Hepatocyte (in vitro differentiated cells): ENCODE results near the gene MRPL9. TPM values are rescaled to one million over a fixed set of nuclear protein-coding genes. Genes with fewer than 3 reads are reported as not detected.

Experiments used
- DNase-seq: peaks from one replicate; pipeline ENCODE4 v3.0.0-alpha.2; 2016; ENCODE audit warnings: low spot score
- H2AFZ ChIP-seq: fragments of 200-600 bp; sonication (generic); 2 replicates; pipeline ENCODE4 v1.6.0; 2016; ENCODE audit warnings: antibody characterized with exemption, mild to moderate bottlenecking
- H3K27ac ChIP-seq: fragments of 200-600 bp; sonication (generic); 2 replicates; pipeline ENCODE4 v1.5.1; 2016; ENCODE audit warnings: mild to moderate bottlenecking
- H3K27me3 ChIP-seq: fragments of 200-600 bp; sonication (generic); 2 replicates; pipeline ENCODE4 v1.6.1; 2016
- H3K36me3 ChIP-seq: fragments of 200-600 bp; sonication (generic); replicated peaks from 2 replicates; pipeline ENCODE4 v1.5.1; 2016; ENCODE audit warnings: low read depth; ENCODE audit not compliant: insufficient read depth
- H3K4me1 ChIP-seq: fragments of 200-600 bp; sonication (generic); 2 replicates; pipeline ENCODE4 v1.5.1; 2016; ENCODE audit warnings: mild to moderate bottlenecking, moderate library complexity; ENCODE audit not compliant: insufficient read depth
- H3K4me2 ChIP-seq: fragments of 200-600 bp; sonication (generic); 2 replicates; pipeline ENCODE4 v1.6.0; 2016
- H3K4me3 ChIP-seq: fragments of 200-600 bp; sonication (generic); 2 replicates; pipeline ENCODE4 v1.5.1; 2016; ENCODE audit warnings: mild to moderate bottlenecking
- H3K79me2 ChIP-seq: fragments of 200-600 bp; sonication (generic); 2 replicates; pipeline ENCODE4 v1.6.0; 2017; ENCODE audit warnings: mild to moderate bottlenecking
- H3K9me2 ChIP-seq: fragments of 200-600 bp; sonication (generic); replicated peaks from 2 replicates; pipeline ENCODE4 v1.6.0; 2017; ENCODE audit warnings: mild to moderate bottlenecking; ENCODE audit not compliant: insufficient read depth
- H3K9me3 ChIP-seq: fragments of 200-600 bp; sonication (generic); 2 replicates; pipeline ENCODE4 v1.5.1; 2016; ENCODE audit warnings: low read depth, mild to moderate bottlenecking
- H4K20me1 ChIP-seq: fragments of 200-600 bp; sonication (generic); 2 replicates; pipeline ENCODE4 v1.6.0; 2016; ENCODE audit warnings: mild to moderate bottlenecking; ENCODE audit not compliant: insufficient read depth, poor library complexity, severe bottlenecking
- EZH2 ChIP-seq: fragments of 200-600 bp; sonication (generic); IDR thresholded peaks from 2 replicates; pipeline ENCODE4 v1.6.1; 2016; ENCODE audit warnings: antibody characterized with exemption, mild to moderate bottlenecking, borderline replicate concordance
- EZH2phosphoT487 ChIP-seq: fragments of 200-600 bp; sonication (generic); IDR thresholded peaks from one replicate; pipeline ENCODE4 v1.6.1; 2018; ENCODE audit warnings: antibody characterized with exemption, mild to moderate bottlenecking, low read depth, moderate library complexity; ENCODE audit not compliant: unreplicated experiment, severe bottlenecking
- WGBS: methylation state at CpG from one replicate; pipeline ENCODE4 v1.1.6; 2016; ENCODE audit warnings: low lambda C conversion rate; ENCODE audit errors: missing lambda C conversion rate; 5-methylcytosine and 5-hydroxymethylcytosine counted together
- polyA plus RNA-seq: library from polyadenylated mRNA; unstranded; fragments of >200 nt; fragmentation: Nextera tagmentation; extraction: Ambion mirVana; gene quantifications from 2 replicates; pipeline ENCODE4 v1.2.1, GENCODE V29; 2016
- total RNA-seq: library from RNA; depleted of rRNA; stranded (reverse); fragments of >200 nt; gene quantifications from 2 replicates; pipeline ENCODE4 v1.2.3, GENCODE V29; 2014
- TF ChIP-seq, protein P1 (sequence below): fragments of 200-600 bp; sonication (generic); IDR thresholded peaks from 2 replicates; pipeline ENCODE4 v1.5.1; 2016; ENCODE audit warnings: antibody characterized with exemption, mild to moderate bottlenecking; ENCODE audit not compliant: poor library complexity

The MRPL9 gene
- total and polyA plus RNA-seq, 2 experiments from 2014 or later, result 50.3 to 72.5 TPM

DNA sequence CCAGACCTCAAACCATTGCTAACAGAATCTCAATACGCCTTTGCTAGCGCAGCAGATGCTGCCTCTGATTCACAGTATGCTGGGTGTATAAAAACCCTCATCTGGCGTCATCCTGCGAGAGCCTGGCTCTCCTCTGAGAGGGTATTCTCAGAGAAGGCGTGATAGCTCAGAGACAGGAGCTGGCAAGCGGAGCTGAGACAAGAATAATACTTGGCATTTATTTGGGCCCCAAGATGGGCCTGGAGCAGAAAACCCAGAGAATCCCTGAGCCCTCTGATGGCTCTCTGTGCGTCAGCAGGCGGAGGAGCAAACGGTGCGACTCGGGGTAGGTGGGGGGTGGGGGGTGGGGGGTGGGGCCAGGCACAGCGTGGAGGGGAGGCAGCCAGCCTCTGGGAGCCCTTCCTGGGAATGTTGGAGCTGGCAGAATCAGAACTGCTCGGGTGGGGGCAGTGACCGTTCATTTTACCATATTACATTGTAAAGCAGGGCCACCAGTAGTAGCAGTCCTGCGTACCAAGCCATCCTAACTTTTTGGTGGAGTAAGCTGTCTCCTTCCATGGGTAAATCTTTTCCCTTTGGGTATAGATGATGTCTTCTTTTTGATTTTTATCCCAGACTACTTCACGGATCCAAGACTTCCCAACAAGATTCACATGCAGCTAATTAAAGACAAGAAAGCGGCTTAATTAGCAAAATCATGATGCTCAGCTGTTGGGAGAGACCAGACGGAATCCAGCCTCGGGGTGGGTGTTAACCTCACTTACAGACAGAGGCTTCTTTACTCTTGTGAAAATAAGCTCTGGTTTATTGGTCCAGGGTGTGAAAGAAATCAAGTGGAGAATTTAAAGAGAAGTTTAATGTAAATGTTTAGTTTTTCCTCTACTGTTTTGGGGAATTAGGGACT, 34.9 kb downstream of the MRPL9 start:
- WGBS, result 38% methylated on average over 19 of the region's 19 CpGs
- peak overlapping the region; percentile 50 for H3K4me2 ChIP-seq
- no peaks in the 10 kb centered on the region for H3K79me2 ChIP-seq
- H3K27ac ChIP-seq, result no peak overlapping the region
- no peaks in the 10 kb centered on the region for H3K36me3 ChIP-seq
- H3K9me3 ChIP-seq, result no peaks in the 10 kb centered on the region
- DNase-seq, result no peak
- H4K20me1 ChIP-seq, result no peaks in the 10 kb centered on the region
- H3K4me1 ChIP-seq, result no peaks in the 10 kb centered on the region
- TF ChIP-seq, protein P1, sequence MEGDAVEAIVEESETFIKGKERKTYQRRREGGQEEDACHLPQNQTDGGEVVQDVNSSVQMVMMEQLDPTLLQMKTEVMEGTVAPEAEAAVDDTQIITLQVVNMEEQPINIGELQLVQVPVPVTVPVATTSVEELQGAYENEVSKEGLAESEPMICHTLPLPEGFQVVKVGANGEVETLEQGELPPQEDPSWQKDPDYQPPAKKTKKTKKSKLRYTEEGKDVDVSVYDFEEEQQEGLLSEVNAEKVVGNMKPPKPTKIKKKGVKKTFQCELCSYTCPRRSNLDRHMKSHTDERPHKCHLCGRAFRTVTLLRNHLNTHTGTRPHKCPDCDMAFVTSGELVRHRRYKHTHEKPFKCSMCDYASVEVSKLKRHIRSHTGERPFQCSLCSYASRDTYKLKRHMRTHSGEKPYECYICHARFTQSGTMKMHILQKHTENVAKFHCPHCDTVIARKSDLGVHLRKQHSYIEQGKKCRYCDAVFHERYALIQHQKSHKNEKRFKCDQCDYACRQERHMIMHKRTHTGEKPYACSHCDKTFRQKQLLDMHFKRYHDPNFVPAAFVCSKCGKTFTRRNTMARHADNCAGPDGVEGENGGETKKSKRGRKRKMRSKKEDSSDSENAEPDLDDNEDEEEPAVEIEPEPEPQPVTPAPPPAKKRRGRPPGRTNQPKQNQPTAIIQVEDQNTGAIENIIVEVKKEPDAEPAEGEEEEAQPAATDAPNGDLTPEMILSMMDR, result no peak
- TF ChIP-seq EZH2phosphoT487 (no peak), EZH2 (no peak)
- peaks cover 2% of the 10 kb centered on the region for H3K27me3 ChIP-seq
- H2AFZ ChIP-seq, result no peak overlapping the region
- H3K9me2 ChIP-seq, result no peaks in the 10 kb centered on the region
- no peak overlapping the region for H3K4me3 ChIP-seq

DNA sequence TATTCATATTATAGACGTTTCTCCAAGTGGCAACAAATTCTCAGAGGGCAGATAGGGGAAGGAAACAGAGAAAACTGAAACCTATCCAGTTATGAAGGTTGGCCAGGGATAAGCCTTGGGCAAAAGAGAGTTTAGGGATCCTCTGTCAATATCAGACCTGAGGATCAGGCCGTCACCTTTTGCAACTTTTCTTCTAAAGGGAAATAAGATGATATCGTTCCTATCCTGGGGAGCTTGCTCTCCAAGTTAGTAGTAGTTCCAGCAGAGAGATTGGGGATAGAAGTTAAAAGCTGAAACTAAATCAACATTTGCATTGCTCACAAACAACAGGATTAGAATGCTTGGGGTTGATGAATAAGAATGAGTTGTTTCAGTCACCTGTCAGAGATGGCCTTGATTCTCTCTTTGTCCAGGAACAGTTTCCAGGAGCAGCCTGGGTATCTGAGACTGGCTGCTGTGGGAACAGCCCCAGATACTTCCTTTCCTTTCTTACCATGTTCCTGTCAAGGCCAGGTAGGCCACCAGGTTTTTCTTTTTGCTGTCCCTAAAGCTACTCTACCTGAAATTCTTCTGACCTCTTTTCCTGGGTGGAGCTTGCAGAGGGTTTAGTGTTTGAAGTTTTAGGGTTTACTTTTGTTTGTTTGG, 39.4 kb downstream of the MRPL9 start:
- Histone ChIP-seq H3K9me3 (no peaks in the 10 kb centered on the region), H4K20me1 (no peaks in the 10 kb centered on the region), H3K36me3 (no peaks in the 10 kb centered on the region), H3K4me2 (no peak overlapping the region), H3K4me3 (no peak overlapping the region), H3K79me2 (no peaks in the 10 kb centered on the region), H3K4me1 (peaks cover 13% of the 10 kb centered on the region), H3K9me2 (no peaks in the 10 kb centered on the region), H3K27ac (no peak overlapping the region), H3K27me3 (peaks cover 32% of the 10 kb centered on the region), H2AFZ (no peak overlapping the region)
- no peak for TF ChIP-seq EZH2
- TF ChIP-seq EZH2phosphoT487, result no peak
- TF ChIP-seq, protein P1, result no peak
- no peak for DNase-seq
- 65% methylated on average over 3 of the region's 3 CpGs for WGBS

DNA sequence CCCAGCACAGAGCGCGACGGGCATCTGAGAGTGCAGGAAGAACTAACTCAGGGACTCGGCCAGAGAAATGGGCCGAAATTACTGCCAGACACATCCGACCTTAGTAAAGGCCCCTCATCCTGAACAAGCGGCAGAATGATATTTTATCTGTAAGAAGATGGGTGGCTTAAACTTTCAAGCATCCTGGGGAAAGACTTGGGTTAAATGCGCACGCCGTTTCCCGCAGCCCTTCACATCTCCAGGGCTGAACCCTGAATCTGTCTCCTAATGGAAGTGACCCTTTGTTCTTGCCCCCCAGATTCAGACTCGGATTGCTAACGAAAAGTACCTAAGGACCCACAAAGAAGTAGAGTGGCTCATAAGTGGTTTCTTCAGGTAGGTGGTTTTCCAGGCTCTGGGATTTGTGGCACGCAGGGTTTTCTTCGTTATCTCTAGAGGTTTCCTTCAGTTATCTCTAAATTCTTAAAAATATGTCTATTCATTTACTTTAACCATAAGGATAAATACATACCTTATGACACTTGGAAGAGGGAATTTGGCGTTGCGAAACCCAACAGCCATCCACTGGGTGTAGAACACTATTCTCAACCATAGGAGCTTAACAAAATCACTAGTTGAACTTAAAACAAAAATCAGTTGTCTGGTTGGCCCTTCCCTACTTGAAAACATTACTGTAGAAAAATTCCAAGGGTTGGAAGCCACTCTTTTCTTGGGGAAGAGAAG, 41.3 kb downstream of the MRPL9 start:
- Histone ChIP-seq H3K27me3 (peaks cover 51% of the 10 kb centered on the region), H3K79me2 (no peaks in the 10 kb centered on the region), H3K4me3 (peak overlapping the region; percentile 55), H3K4me2 (peak overlapping the region; percentile 96), H3K4me1 (peaks cover 17% of the 10 kb centered on the region), H3K27ac (no peak overlapping the region), H3K36me3 (no peaks in the 10 kb centered on the region), H2AFZ (no peak overlapping the region), H3K9me3 (no peaks in the 10 kb centered on the region), H3K9me2 (no peaks in the 10 kb centered on the region), H4K20me1 (no peaks in the 10 kb centered on the region)
- WGBS, result 32% methylated on average over 17 of the region's 17 CpGs
- TF ChIP-seq EZH2phosphoT487 (no peak), EZH2 (peak; percentile 42)
- TF ChIP-seq, protein P1, result no peak
- no peak for DNase-seq
